HAP-1 (cell line): Measurements from ENCODE around the gene NUDC.
"Not testable (repeated sequence)": the region's sequence is repeated elsewhere in the genome, so short reads cannot be mapped to it uniquely, and the experiment has no call there.

ENCODE experiments used
- DNase-seq, 2 experiments: peaks; one replicate each; pipeline ENCODE4 v3.0.0-alpha.2; 2016 to 2020; ENCODE audit warnings: low spot score in 2 of 2
- H3K27me3 ChIP-seq: fragments of 250-450 bp; sonication (Bioruptor Pico); 2 replicates; pipeline ENCODE4 v1.5.1; 2020; ENCODE audit warnings: low read depth, mild to moderate bottlenecking, moderate library complexity
- H3K36me3 ChIP-seq: fragments of 250-450 bp; sonication (Bioruptor Pico); replicated peaks from 2 replicates; pipeline ENCODE4 v1.5.1; 2020; ENCODE audit warnings: mild to moderate bottlenecking
- H3K4me1 ChIP-seq: fragments of 250-450 bp; sonication (Bioruptor Pico); 2 replicates; pipeline ENCODE4 v1.5.1; 2020; ENCODE audit warnings: mild to moderate bottlenecking
- H3K4me3 ChIP-seq: fragments of 250-450 bp; sonication (Bioruptor Pico); 2 replicates; pipeline ENCODE4 v1.5.1; 2020; ENCODE audit warnings: mild to moderate bottlenecking, moderate library complexity
- H3K9me3 ChIP-seq: fragments of 250-450 bp; sonication (Bioruptor Pico); 2 replicates; pipeline ENCODE4 v1.5.1; 2020; ENCODE audit warnings: mild to moderate bottlenecking, moderate library complexity
- in situ Hi-C: fragments of 300-500 bp; cut with MboI; formaldehyde crosslinking; loops from 3 replicates; pipeline ENCODE4 v1.14.3; 2020; ENCODE audit warnings: low sequenced_read_pairs, inconsistent platforms, mixed read lengths

Gene NUDC

DNA sequence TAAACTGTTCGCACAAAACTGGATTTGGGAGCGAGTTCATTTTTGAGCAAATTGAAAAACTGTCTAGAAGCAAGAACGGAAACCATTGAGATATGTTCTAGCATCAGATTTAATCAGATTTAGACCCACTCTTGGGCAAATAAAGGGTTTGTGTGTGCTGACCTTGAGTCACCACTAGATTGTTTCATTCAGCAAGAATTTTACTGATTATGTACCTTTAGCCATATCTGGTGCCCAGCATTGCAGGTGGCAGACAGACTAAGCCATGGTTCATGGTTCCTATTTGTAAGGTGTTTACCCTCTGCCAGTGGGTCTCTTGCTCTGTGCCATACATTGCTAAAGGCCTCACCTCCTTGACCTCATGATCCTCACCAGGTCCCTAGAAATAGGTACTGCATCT, 1.4 kb downstream of the NUDC start:
- no peaks in the 10 kb centered on the region for H3K9me3 ChIP-seq
- in situ Hi-C loops: no loop called here
- peak overlapping the region; percentile 90 for H3K4me3 ChIP-seq
- no peaks in the 10 kb centered on the region for H3K27me3 ChIP-seq
- peaks cover 47% of the 10 kb centered on the region for H3K36me3 ChIP-seq
- H3K4me1 ChIP-seq: peaks cover 15% of the 10 kb centered on the region
- no peak for DNase-seq

DNA sequence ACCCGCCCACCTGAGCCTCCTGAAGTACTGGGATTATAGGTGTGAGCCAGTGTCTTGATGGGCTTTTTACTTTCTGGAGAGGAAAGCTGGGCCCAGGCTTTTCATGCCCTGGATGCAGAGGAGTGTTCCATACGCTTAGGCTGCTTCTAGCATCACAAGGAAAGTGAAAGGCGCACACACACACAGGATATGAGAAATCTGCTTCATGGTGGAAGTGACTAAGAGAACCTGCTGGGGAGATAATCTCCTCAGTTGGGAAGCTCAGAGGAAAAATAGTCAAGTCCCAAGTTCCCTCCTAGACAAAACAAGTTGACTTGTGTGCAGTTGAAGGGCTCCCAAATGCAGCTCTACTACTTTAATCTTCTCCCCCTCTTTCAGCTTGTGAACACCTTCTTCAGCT, 2.2 kb downstream of the NUDC start:
- H3K9me3 ChIP-seq: no peaks in the 10 kb centered on the region
- peaks cover 15% of the 10 kb centered on the region for H3K4me1 ChIP-seq
- DNase-seq: no peak
- H3K27me3 ChIP-seq: no peaks in the 10 kb centered on the region
- peaks cover 55% of the 10 kb centered on the region for H3K36me3 ChIP-seq
- in situ Hi-C loops: no loop called here
- H3K4me3 ChIP-seq: no peak overlapping the region; the same call in 1 of the 2 replicates

DNA sequence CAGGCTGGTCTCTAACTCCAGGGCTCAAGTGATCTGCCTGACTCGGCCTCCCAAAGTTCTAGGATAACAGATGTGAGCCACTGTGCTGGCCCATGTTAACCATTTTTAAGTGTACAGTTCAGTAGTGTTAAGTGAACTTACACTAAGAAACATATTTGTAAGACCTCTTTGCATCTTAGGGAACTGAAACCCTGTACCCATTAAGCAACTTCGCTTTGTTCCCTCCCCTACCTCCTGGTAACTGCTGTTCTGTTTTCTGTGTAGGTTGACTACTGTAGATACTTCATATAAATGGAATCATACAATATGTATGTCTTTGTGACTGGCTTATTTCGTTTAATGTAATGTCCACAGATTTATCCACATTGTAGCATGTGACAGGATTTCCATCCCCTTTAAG, 11.0 kb downstream of the NUDC start:
- DNase-seq: no peak
- in situ Hi-C loops: no loop called here
- no peaks in the 10 kb centered on the region for H3K27me3 ChIP-seq

GRCh38 chr1:26936823-26937222, 15.3 kb downstream of the NUDC start:
- Histone ChIP-seq H3K4me1 (no peaks in the 10 kb centered on the region), H3K36me3 (peaks cover 56% of the 10 kb centered on the region), H3K4me3 (no peak overlapping the region), H3K9me3 (no peaks in the 10 kb centered on the region), H3K27me3 (no peaks in the 10 kb centered on the region)
- DNase-seq: no peak
- in situ Hi-C loops: no loop called here

More for the DNA sequence above, 11.0 kb downstream of the NUDC start:
- H3K4me3 ChIP-seq: no peak overlapping the region
- no peaks in the 10 kb centered on the region for H3K9me3 ChIP-seq
- no peaks in the 10 kb centered on the region for H3K4me1 ChIP-seq
- H3K36me3 ChIP-seq: peaks cover 68% of the 10 kb centered on the region

GRCh38 chr1:26938004-26938658, 16.6 kb downstream of the NUDC start:
- in situ Hi-C loops: no loop called here
- DNase-seq: no peak
- H3K36me3 ChIP-seq: peaks cover 62% of the 10 kb centered on the region
- H3K4me1 ChIP-seq: no peaks in the 10 kb centered on the region
- no peaks in the 10 kb centered on the region for H3K9me3 ChIP-seq
- no peaks in the 10 kb centered on the region for H3K27me3 ChIP-seq
- H3K4me3 ChIP-seq: no peak overlapping the region

- H3K36me3 ChIP-seq: peaks cover 62% of the 10 kb centered on the region
- no peaks in the 10 kb centered on the region for H3K9me3 ChIP-seq
- in situ Hi-C loops: no loop called here
- no peaks in the 10 kb centered on the region for H3K4me1 ChIP-seq
- H3K27me3 ChIP-seq: no peaks in the 10 kb centered on the region
- no peak overlapping the region for H3K4me3 ChIP-seq
- no peak for DNase-seq
Measured at GRCh38 chr1:26938659-26939025, 17.1 kb downstream of the NUDC start.

DNA sequence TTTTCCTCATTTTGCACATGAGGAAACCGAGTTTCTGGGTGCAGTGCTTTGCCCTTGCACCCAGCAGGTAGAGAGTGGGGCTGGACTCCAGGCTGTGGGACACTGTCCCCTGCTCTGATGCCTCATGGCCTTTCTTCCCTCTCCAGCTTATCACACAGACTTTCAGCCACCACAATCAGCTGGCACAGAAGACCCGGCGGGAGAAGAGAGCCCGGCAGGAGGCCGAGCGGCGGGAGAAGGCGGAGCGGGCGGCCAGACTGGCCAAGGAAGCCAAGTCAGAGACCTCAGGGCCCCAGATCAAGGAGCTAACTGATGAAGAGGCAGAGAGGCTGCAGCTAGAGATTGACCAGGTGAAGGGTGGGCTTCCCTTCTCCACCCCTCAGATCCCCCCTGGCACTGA, 19.8 kb downstream of the NUDC start:
- no peaks in the 10 kb centered on the region for H3K4me1 ChIP-seq
- H3K9me3 ChIP-seq: no peaks in the 10 kb centered on the region
- in situ Hi-C loops: no loop called here
- no peak for DNase-seq
- H3K36me3 ChIP-seq: peaks cover 71% of the 10 kb centered on the region
- no peaks in the 10 kb centered on the region for H3K27me3 ChIP-seq
- H3K4me3 ChIP-seq: no peak overlapping the region

DNA sequence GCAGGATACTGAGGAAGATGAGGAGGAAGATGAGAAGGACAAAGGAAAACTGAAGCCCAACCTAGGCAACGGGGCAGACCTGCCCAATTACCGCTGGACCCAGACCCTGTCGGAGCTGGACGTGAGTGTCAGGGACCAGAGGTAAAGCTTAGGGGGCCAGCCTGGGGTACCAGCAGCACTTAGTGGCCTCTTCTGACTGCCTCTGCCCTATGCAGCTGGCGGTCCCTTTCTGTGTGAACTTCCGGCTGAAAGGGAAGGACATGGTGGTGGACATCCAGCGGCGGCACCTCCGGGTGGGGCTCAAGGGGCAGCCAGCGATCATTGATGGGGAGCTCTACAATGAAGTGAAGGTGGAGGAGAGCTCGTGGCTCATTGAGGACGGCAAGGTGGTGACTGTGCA, 21.1 kb downstream of the NUDC start:
- H3K4me3 ChIP-seq: no peak overlapping the region
- H3K9me3 ChIP-seq: no peaks in the 10 kb centered on the region
- H3K36me3 ChIP-seq: peaks cover 67% of the 10 kb centered on the region
- DNase-seq: no peak
- in situ Hi-C loops: no loop called here
- H3K4me1 ChIP-seq: no peaks in the 10 kb centered on the region
- H3K27me3 ChIP-seq: no peaks in the 10 kb centered on the region

DNA sequence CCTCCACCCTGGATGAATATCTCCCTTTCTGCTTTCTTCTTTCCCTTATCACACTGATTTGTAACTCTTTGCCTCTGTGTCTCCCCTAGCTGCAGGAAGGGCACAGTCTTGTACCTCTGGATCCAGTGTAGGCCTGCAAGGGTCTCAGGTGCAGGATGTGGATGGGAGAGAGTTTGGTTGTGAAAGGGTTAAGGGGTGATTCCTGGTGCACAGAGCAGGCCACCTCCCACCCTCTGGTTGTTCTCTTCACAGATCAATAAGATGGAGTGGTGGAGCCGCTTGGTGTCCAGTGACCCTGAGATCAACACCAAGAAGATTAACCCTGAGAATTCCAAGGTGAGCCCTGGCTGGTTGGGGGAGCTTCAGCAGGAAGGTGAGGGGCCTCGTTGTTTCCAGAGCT, 23.6 kb downstream of the NUDC start:
- Histone ChIP-seq H3K4me3 (no peak overlapping the region), H3K4me1 (no peaks in the 10 kb centered on the region), H3K27me3 (no peaks in the 10 kb centered on the region), H3K36me3 (peaks cover 59% of the 10 kb centered on the region), H3K9me3 (no peaks in the 10 kb centered on the region)
- no peak for DNase-seq
- in situ Hi-C loops: no loop called here

DNA sequence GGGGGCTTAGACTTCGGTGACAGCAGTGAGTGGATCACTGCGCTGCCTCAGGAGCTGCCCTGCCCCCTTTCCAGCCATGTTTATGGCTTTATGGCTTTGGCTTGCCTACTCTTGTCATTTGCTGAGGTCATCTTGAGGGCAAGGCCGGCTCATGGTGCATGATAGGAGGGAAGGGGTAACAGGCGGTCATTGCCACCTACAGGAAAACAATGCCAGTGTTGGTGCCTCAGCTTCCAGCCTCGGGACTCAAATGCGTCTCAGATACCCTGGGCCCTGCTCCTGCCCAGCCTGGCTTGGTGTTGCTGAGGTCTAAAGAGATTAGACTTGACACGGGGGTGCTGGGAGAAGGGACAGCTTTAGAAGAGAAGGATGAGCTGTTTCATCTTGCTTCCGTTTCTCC, 24.2 kb downstream of the NUDC start:
- no peak for DNase-seq
- Histone ChIP-seq H3K4me3 (no peak overlapping the region), H3K27me3 (no peaks in the 10 kb centered on the region), H3K36me3 (peaks cover 59% of the 10 kb centered on the region), H3K4me1 (no peaks in the 10 kb centered on the region), H3K9me3 (no peaks in the 10 kb centered on the region)
- in situ Hi-C loops: no loop called here

GRCh38 chr1:26946270-26946669, 24.7 kb downstream of the NUDC start:
- H3K4me1 ChIP-seq: no peaks in the 10 kb centered on the region
- H3K36me3 ChIP-seq: peaks cover 57% of the 10 kb centered on the region
- no peaks in the 10 kb centered on the region for H3K27me3 ChIP-seq
- DNase-seq: no peak
- in situ Hi-C loops: no loop called here
- H3K9me3 ChIP-seq: no peaks in the 10 kb centered on the region
- no peak overlapping the region for H3K4me3 ChIP-seq

DNA sequence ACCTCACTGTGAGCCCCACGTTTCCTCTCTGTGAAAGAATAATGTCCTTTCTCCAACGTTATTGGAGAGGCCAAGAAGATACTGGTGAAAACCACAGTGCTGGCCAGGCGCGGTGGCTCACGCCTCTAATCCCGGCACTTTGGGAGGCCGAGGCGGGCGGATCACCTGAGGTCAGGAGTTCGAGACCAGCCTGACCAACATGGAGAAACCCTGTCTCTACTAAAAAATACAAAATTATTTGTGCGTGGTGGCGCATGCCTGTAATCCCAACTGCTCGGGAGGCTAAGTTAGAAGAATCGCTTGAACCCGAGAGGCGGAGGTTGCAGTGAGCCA, 27.1 kb downstream of the NUDC start:
- in situ Hi-C loops, H3K27me3 ChIP-seq, DNase-seq, H3K9me3 ChIP-seq, H3K4me3 ChIP-seq, H3K4me1 ChIP-seq: not testable (repeated sequence)
- peaks cover 33% of the 10 kb centered on the region for H3K36me3 ChIP-seq

DNA sequence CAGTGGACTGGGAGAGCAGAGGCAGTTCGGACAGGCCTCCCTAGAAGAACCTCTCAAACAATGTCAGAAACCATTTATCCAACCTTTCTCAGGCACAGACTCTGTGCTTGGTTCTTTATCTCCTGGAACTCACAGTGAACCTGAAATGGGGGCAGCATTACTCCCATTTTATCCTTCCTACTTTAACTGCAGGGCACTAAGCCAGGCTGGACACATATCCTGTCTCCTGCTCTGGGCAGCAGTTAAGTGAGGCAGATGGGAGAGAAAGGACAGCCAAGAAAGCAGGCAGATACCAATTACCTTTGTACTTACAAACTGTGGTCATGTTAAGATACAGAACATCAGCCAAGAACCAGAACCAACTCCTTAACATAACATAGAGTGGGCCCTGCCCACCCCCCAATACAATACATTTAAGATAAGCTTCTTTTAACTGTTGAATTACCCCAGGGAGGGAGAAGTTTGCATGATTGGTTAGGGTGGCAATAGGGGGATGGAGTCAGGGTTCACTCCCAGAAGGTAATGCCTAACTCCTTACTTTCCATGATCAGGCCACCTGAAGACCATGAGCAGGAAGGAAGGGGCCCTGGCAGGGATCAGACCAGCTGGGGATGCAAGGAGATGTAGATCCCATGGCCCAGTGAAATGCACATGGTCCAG, 27.9 kb downstream of the NUDC start:
- H3K4me1 ChIP-seq: no peaks in the 10 kb centered on the region
- no peak for DNase-seq
- H3K27me3 ChIP-seq: no peaks in the 10 kb centered on the region
- H3K9me3 ChIP-seq: no peaks in the 10 kb centered on the region
- peaks cover 26% of the 10 kb centered on the region for H3K36me3 ChIP-seq
- in situ Hi-C loops: no loop called here
- H3K4me3 ChIP-seq: no peak overlapping the region

- peaks cover under 1% of the 10 kb centered on the region; the same call in 1 of the 2 replicates for H3K27me3 ChIP-seq
- no peak for DNase-seq
- in situ Hi-C loops: no loop called here
- no peaks in the 10 kb centered on the region for H3K9me3 ChIP-seq
- H3K4me1 ChIP-seq: no peaks in the 10 kb centered on the region
- H3K4me3 ChIP-seq: no peak overlapping the region
- H3K36me3 ChIP-seq: peaks cover 21% of the 10 kb centered on the region
Measured at GRCh38 chr1:26949926-26950319, 28.4 kb downstream of the NUDC start.

DNA sequence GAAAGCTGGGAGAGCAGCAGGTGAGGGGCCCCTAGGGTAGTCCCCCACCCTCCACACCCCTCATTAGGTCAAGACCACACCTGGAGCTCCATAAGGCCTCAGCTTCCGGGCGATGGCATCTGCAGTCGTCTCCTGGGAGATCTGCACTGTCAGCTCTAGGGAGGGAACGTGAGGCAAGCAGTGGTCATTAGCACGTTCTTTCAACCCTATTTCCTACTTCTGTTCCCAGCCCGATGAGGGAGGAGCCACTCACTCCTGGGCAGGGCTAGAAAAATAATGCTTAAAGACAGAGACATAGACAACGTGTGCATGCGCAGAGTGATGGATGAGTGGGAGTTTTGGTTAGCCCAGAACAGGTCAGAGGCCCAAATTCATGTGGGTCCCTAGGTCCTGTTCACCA, 29.1 kb downstream of the NUDC start:
- in situ Hi-C loops: no loop called here
- Histone ChIP-seq H3K9me3 (no peaks in the 10 kb centered on the region), H3K36me3 (peaks cover 14% of the 10 kb centered on the region), H3K4me1 (no peaks in the 10 kb centered on the region), H3K4me3 (no peak overlapping the region), H3K27me3 (peaks cover 5% of the 10 kb centered on the region; the same call in 1 of the 2 replicates)
- DNase-seq: no peak
